SK-N-SH treated with all-trans-retinoic acid at 6 μM for 48 hours (cell line): ENCODE data around the gene ZSWIM9.

Experiments
- CREB5 ChIP-seq: fragments of 250-450 bp; sonication (Bioruptor Pico); IDR thresholded peaks from 2 replicates; pipeline ENCODE4 v1.5.1; 2020; ENCODE audit warnings: low read depth, mild to moderate bottlenecking, moderate library complexity
- ESRRG ChIP-seq: fragments of 250-450 bp; sonication (Bioruptor Pico); IDR thresholded peaks from 2 replicates; pipeline ENCODE4 v1.6.1; 2021; ENCODE audit warnings: mild to moderate bottlenecking
- PATZ1 ChIP-seq: fragments of 250-450 bp; sonication (Bioruptor Pico); IDR thresholded peaks from 2 replicates; pipeline ENCODE4 v1.8.0; 2020; ENCODE audit warnings: mild to moderate bottlenecking, moderate library complexity, borderline replicate concordance
- RARB ChIP-seq: fragments of 250-450 bp; sonication (Bioruptor Pico); IDR thresholded peaks from 2 replicates; pipeline ENCODE4 v1.8.0; 2021; ENCODE audit warnings: mild to moderate bottlenecking, moderate library complexity
- SNAI2 ChIP-seq: fragments of 250-450 bp; sonication (Bioruptor Pico); IDR thresholded peaks from 2 replicates; pipeline ENCODE4 v1.5.0; 2020; ENCODE audit warnings: mild to moderate bottlenecking, moderate library complexity
- TSHZ2 ChIP-seq: fragments of 250-450 bp; sonication (Bioruptor Pico); IDR thresholded peaks from 2 replicates; pipeline ENCODE4 v1.5.0; 2020; ENCODE audit warnings: mild to moderate bottlenecking, moderate library complexity
- ZFP3 ChIP-seq: fragments of 250-450 bp; sonication (Bioruptor Pico); IDR thresholded peaks from 2 replicates; pipeline ENCODE4 v1.5.0; 2020; ENCODE audit warnings: mild to moderate bottlenecking, moderate library complexity
- ZNF565 ChIP-seq: fragments of 450-650 bp; formaldehyde crosslinking; conservative IDR thresholded peaks from 2 replicates; pipeline ENCODE4 v1.5.0; 2020; ENCODE audit warnings: low read depth, mild to moderate bottlenecking, moderate library complexity
- TF ChIP-seq, protein P1 (sequence below): fragments of 250-450 bp; sonication (Bioruptor Pico); IDR thresholded peaks from 2 replicates; pipeline ENCODE4 v1.8.0; 2021; ENCODE audit warnings: low read depth, mild to moderate bottlenecking, moderate library complexity, borderline replicate concordance

DNA sequence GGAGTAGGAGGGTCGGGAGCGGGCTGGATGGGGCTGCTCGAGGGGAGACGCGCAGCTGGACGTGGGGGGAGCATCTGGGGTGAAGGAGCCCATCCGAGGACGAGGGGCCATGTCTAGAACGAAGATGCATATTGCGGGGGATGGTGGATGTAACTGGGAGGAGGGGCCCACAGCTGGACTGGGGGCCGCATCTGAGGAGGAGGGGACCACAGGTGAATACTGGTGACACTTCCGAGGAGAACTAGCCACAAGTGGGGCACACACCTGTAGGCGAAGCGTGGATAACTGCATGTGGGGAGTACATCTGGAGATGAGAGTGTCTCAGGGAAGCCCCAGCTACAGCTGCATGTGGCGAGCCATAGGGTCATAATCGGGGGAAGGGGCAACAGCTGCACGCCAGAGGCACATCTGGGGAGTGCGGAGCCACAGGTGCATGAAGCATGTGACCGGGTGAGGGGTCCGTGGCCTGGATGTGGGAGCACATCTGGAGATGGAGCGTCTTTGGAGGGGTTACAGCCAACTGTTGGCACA is 402 bp downstream of the ZSWIM9 start:
- TF ChIP-seq ZNF565 (CRISPR knock-in tag) (no peak), TSHZ2 (no peak), PATZ1 (CRISPR knock-in tag) (no peak), ZFP3 (CRISPR knock-in tag) (no peak), RARB (CRISPR knock-in tag) (no peak), ESRRG (CRISPR knock-in tag) (no peak), SNAI2 (no peak), CREB5 (no peak)
- TF ChIP-seq, protein P1, sequence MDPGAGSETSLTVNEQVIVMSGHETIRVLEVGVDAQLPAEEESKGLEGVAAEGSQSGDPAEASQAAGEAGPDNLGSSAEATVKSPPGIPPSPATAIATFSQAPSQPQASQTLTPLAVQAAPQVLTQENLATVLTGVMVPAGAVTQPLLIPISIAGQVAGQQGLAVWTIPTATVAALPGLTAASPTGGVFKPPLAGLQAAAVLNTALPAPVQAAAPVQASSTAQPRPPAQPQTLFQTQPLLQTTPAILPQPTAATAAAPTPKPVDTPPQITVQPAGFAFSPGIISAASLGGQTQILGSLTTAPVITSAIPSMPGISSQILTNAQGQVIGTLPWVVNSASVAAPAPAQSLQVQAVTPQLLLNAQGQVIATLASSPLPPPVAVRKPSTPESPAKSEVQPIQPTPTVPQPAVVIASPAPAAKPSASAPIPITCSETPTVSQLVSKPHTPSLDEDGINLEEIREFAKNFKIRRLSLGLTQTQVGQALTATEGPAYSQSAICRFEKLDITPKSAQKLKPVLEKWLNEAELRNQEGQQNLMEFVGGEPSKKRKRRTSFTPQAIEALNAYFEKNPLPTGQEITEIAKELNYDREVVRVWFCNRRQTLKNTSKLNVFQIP (CRISPR knock-in tag): no peak
